HG03175 (cell line): Measurements from ENCODE around the gene NANOS3.
A peak's percentile ranks its signal among the peaks of the same experiment; 100 is the strongest.
"Not testable (repeated sequence)": the region's sequence is repeated elsewhere in the genome, so short reads cannot be mapped to it uniquely, and the experiment has no call there.

Experiments used
- ATAC-seq: cut with Tn5 transposase; IDR thresholded peaks from one replicate; pipeline ENCODE4 v1.9.1; 2021; ENCODE audit warnings: mild to moderate bottlenecking, moderate library complexity; ENCODE audit not compliant: unreplicated experiment

Gene NANOS3

GRCh38 chr19:13843104-13843921 is 33.6 kb upstream of the NANOS3 start:
- no peak for ATAC-seq

- ATAC-seq: no peak
Measured at GRCh38 chr19:13844130-13844631, 32.8 kb upstream of the NANOS3 start.

GRCh38 chr19:13846557-13847406 is 30.2 kb upstream of the NANOS3 start:
- peak; percentile 61 for ATAC-seq

- no peak for ATAC-seq
Measured at GRCh38 chr19:13847407-13848339, 29.3 kb upstream of the NANOS3 start.

DNA sequence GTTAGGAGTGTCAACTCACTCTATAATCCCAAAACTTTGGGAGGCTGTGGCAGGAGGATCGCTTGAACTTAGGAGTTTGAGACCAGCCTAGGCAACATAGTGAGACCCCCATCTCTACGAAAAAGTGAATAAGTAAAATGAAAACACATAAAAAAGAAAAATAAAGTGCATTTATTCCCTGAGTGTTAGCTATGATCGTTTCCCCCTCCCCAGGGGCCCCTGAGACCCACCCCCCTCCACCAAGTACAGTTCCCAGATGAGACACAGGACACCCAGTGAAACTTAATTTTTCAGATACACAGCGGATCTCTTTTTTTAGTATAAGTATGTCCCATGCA is 28.6 kb upstream of the NANOS3 start:
- ATAC-seq: no peak

GRCh38 chr19:13848798-13849676 is 27.9 kb upstream of the NANOS3 start:
- ATAC-seq: no peak

DNA sequence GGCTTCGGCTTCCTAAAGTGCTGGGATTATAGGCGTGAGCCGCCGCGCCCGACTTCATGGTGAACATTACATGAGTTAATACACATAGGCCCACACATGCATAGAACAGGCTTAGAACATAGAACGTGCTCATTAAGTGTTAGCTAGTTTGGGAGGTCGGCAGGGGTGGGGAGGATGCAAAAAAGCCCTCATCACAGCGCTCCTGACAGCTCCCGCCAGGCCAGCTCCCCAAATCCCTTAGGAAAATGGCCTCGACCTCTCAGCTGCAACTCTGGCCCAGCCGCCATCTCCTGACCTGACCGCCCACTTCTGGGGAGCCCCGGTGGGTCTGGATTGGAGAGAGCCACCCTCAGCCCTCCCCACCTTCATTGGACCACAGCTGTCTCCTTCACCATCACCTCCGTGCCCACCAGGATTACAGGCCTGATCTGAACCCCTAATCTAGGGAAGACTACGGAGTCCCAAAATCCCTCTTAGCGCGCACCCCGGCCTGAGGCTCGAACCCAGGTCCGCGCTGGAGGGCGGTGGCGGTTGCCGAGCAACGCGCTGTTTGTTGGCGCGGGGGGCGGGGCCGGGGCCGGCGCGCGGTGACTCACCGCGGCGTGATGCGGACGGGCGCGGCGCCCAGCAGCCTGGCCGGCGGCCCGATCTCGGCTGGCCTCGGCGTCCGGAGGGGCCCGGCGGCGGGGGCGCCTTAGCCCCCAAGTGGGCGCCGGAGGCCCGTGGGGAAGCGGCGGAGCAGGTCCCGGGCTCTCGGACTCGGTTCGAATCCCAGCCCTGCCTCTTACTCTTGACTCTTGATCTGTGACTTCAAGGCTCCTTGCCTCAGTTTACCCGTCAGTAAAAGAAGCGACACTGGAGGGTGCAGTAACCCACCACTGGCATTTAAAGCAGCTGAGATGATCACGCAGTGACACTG is 26.7 kb upstream of the NANOS3 start:
- ATAC-seq: no peak

DNA sequence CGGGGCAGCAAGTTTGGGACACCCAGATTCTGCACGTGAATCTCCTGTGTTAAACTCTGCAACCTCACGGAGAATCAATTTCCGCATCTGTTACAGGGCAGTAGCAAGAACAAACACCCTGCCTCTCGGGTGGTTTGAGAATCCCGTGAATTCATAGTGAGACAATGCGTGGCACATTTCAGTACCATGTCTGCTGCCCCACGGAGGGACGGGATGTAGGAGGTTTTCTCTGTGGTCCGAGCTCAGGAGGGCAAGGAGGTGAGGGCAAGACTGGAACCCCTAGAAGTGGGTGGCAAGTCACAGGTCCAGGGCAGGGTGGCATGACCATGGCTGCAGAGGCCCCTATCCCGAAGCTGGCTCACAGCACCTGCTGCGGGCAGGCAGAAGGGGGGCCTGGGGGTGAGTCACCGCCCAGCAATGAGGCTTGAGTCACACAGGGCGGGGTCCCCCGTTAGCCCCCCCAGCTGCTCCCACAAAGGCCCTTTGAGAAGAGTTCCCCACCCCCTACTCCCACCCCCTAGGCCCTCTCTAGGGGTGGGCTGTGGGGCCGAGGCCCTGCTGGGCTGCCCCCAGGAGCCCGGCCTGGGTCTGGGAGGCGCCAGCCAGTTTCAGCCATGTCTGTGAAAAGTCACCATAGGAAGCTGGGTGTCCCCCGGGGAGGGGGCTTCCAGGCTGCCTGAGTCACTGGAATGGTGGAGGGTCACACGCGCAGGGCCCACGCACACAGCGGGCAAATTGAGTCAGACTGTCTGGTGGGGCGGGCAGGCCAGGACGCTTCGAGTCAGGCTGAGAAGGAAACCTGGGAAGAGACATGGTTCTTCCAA is 25.8 kb upstream of the NANOS3 start:
- ATAC-seq: no peak

- ATAC-seq: not testable (repeated sequence)
Measured at GRCh38 chr19:13851734-13852114, 25.2 kb upstream of the NANOS3 start.

GRCh38 chr19:13852171-13852707 is 24.7 kb upstream of the NANOS3 start:
- ATAC-seq: not testable (repeated sequence)

DNA sequence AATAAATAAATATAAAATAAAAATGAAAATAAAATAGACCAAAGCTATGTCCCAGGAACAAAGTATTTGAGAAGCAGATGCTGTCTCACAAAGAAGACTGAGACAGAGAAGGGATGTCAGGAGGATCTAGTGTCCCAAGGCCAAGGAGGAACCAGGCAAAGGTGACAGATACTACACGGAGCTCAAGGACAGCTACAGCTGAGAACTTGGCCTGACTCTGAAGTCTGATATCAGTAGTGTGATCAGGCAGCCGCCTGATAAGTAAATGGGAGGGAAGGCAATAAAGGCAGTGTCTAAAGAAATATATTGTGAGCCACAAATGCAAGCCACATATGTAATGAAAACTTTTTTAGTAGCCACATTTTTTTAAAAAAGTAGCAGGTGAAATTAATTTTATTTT is 20.4 kb upstream of the NANOS3 start:
- ATAC-seq: no peak

GRCh38 chr19:13859361-13859880 is 17.5 kb upstream of the NANOS3 start:
- no peak for ATAC-seq

DNA sequence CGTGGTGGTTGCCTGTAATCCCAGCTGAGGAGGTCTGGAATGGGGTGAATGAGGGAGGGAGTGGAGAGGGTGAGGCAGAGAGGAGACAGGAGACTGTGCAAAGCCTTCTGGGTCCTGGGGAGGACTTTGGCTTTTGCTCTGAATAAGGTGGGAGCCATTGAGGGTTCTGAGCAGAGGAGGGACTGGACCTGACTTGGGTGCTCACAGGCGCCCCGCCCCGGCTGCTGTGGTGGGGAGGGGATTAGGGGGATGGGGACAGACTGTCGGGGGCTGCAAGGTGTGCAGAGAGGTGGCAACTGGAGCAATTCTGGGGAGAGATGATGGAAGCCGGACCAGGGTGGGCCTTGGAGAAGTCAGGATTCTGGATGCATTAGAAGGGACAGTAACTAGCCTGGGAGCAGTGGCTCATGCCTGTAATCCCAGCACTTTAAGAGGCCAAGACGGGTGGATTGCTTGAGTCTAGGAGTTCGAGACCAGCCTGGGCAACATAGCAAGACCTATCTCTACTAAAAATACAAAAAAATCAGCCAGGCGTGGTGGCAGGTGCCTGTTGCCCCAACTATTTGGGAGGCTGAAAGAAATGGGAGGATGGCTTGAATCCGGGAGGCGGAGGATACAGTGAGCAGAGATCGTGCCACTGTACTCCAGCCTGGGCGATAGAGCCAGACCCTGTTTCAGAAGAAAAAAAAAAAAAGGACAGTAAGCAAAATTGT is 16.1 kb upstream of the NANOS3 start:
- no peak for ATAC-seq

DNA sequence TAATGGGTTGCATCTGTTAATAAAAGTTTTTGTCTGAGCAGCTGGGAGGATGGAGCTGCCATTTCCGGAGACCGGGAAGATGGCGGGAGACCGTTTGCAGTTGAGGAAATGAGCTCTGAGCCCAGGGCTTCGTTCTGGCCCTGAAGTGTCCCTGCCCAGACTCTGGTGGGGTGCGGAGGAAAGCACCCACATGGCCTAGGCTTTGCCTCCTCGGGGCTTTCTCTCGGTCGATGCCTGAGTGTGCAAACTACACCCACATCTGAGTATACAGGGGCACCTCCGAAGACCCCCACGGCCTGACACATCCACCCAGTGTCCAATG is 15.6 kb upstream of the NANOS3 start:
- no peak for ATAC-seq

DNA sequence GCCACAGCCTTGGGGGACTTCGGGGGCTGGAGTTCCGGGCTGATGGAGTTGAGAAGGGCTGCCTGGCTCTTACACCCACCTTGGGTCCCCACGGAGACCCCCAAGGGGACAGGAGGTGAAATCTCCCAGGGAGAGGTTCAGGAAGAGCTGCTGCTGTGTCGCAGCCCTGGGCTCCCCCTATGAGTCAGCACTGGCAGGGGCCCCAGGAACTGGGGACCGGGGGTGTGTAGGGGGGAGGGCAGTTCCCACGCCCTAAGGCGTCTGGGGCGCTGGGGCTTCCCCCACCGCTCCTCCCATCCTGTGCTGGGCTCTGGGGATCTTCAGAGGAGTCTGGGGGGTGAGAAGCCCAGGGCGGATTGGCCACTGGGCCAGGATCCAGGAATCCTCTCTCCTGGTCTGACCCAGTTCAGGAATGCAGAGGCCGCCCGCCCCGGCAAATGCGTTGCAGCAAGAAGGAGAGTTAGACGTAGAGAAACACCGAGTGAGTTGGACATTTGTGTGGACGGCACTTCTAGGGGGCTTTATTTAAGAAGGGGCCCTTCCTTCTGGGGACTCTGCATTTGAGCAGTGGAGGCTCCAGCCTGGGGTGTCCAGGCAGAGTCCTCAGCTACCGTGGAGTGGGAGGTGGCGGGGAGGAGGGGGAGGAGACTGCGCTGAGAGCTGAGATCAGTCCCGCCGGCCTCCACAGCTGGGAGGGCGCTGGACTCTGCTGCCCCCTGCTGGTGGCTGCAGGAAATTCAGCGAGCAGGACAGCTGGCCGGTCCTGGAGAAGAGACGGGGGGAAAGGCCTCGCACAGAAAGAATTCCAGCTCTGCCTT is 15.0 kb upstream of the NANOS3 start:
- ATAC-seq: peak; percentile 67

DNA sequence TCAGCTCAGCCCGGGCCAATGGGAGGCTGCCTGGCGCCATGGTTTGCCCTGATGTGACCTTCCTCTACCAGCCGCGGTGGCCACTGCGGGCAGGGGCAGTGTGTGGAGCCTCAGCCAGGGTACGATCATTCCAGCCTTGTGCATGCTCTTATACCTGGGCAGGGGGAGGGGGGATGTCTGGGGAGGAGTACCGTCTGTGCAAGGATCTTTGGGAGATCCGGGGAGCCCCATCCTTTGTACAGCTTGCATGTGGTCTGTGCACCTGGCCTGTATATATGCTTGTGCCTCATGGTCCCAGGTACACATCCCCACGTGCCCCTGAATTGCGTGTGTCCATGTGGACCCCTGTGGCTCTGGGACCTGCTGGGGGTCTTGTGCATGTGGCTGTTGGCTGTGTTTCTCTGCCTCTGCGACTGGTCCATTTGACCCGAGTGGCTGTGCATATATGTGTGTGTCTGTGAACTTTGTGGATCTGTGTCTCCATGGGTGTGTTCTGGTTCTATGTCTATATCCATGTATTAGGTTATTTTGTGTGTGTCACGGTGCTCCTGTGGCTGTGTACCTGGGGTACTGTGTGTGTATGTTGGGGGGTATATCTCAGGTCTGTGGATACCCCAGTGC is 12.8 kb upstream of the NANOS3 start:
- no peak for ATAC-seq
